Measurements from ENCODE around the gene GHRHR.

DNA sequence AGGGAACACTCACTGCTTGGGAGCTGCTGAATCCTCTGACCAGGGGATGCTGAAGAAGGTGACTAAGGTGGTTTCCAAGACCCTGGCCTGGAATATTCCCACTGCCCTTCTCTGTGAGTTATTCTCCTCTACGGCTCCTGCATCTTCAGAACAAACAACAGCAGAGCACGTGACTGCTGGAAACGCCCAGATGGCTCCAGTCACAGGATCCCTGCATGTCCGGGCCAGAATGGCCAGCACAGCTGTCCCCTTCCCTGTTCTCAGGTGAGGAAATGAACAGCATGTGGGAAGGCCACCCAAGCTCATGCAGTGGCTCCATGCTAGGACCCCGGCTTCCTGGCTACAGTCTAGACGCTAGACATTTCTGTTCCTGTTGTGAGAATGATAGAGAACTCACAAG is 43.1 kb downstream of the GHRHR start:
- TF ChIP-seq, protein P1, sequence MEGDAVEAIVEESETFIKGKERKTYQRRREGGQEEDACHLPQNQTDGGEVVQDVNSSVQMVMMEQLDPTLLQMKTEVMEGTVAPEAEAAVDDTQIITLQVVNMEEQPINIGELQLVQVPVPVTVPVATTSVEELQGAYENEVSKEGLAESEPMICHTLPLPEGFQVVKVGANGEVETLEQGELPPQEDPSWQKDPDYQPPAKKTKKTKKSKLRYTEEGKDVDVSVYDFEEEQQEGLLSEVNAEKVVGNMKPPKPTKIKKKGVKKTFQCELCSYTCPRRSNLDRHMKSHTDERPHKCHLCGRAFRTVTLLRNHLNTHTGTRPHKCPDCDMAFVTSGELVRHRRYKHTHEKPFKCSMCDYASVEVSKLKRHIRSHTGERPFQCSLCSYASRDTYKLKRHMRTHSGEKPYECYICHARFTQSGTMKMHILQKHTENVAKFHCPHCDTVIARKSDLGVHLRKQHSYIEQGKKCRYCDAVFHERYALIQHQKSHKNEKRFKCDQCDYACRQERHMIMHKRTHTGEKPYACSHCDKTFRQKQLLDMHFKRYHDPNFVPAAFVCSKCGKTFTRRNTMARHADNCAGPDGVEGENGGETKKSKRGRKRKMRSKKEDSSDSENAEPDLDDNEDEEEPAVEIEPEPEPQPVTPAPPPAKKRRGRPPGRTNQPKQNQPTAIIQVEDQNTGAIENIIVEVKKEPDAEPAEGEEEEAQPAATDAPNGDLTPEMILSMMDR (IDR thresholded peaks at IDR 0.05; ENCODE audit: low read depth, low read length, poor library complexity, severe bottlenecking): no peak
- no peak for TF ChIP-seq EZH2phosphoT487 (IDR thresholded peaks at IDR 0.05; ENCODE audit: borderline replicate concordance, low read length)
